HG02981 (cell line): ENCODE data around the gene ATE1.
"Not testable (repeated sequence)": the region's sequence is repeated elsewhere in the genome, so short reads cannot be mapped to it uniquely, and the experiment has no call there.

Experiments used
- ATAC-seq: cut with Tn5 transposase; IDR thresholded peaks from one replicate; pipeline ENCODE4 v1.9.1; 2021; ENCODE audit warnings: mild to moderate bottlenecking, moderate library complexity; ENCODE audit not compliant: unreplicated experiment

The ATE1 gene

GRCh38 chr10:121834757-121835156 is 93.1 kb downstream of the ATE1 start:
- ATAC-seq: no peak

- ATAC-seq: no peak
These were observed 94.4 kb downstream of the ATE1 start for GRCh38 chr10:121833387-121833786.

- ATAC-seq: no peak
These were observed 95.2 kb downstream of the ATE1 start for GRCh38 chr10:121832647-121833046.

GRCh38 chr10:121831777-121832176 is 96.1 kb downstream of the ATE1 start:
- ATAC-seq: no peak

GRCh38 chr10:121831237-121831636 is 96.6 kb downstream of the ATE1 start:
- no peak for ATAC-seq

- no peak for ATAC-seq
These were observed 97.7 kb downstream of the ATE1 start for GRCh38 chr10:121830101-121830500.

GRCh38 chr10:121828045-121828444 is 99.8 kb downstream of the ATE1 start:
- no peak for ATAC-seq

GRCh38 chr10:121826773-121827172 is 101.1 kb downstream of the ATE1 start:
- not testable (repeated sequence) for ATAC-seq

GRCh38 chr10:121823993-121824463 is 103.8 kb downstream of the ATE1 start:
- no peak for ATAC-seq

GRCh38 chr10:121822724-121823123 is 105.1 kb downstream of the ATE1 start:
- no peak for ATAC-seq

- ATAC-seq: no peak
These were observed 105.7 kb downstream of the ATE1 start for GRCh38 chr10:121822180-121822579.

- ATAC-seq: no peak
These were observed 108.8 kb downstream of the ATE1 start for GRCh38 chr10:121819049-121819448.

- ATAC-seq: no peak
These were observed 109.2 kb downstream of the ATE1 start for GRCh38 chr10:121818599-121818998.

- ATAC-seq: no peak
These were observed 111.6 kb downstream of the ATE1 start for GRCh38 chr10:121816197-121816596.

- no peak for ATAC-seq
These were observed 114.0 kb downstream of the ATE1 start for GRCh38 chr10:121813857-121814256.

- no peak for ATAC-seq
These were observed 114.5 kb downstream of the ATE1 start for GRCh38 chr10:121813211-121813815.

GRCh38 chr10:121812031-121812430 is 115.8 kb downstream of the ATE1 start:
- ATAC-seq: no peak

GRCh38 chr10:121811386-121811785 is 116.4 kb downstream of the ATE1 start:
- no peak for ATAC-seq

- no peak for ATAC-seq
These were observed 119.0 kb downstream of the ATE1 start for GRCh38 chr10:121808835-121809234.

GRCh38 chr10:121804460-121804859 is 123.4 kb downstream of the ATE1 start:
- no peak for ATAC-seq

- ATAC-seq: no peak
These were observed 124.2 kb downstream of the ATE1 start for GRCh38 chr10:121803611-121804010.

GRCh38 chr10:121800831-121801230 is 127.0 kb downstream of the ATE1 start:
- no peak for ATAC-seq

GRCh38 chr10:121800146-121800545 is 127.7 kb downstream of the ATE1 start:
- ATAC-seq: no peak
